Stimulated activated CD4-positive, alpha-beta T cell treated with anti-CD3 and anti-CD28 coated beads, Interleukin-15, amount 100 ng/mL, for 24 hours (primary cell): ENCODE measurements around the gene KIRREL3.

Source experiments
- DNase-seq: peaks from one replicate; pipeline ENCODE4 v3.0.0-alpha.2; 2020

Gene KIRREL3

GRCh38 chr11:126766440-126766839 lies 234.1 kb downstream of the KIRREL3 start:
- no peak for DNase-seq

DNA sequence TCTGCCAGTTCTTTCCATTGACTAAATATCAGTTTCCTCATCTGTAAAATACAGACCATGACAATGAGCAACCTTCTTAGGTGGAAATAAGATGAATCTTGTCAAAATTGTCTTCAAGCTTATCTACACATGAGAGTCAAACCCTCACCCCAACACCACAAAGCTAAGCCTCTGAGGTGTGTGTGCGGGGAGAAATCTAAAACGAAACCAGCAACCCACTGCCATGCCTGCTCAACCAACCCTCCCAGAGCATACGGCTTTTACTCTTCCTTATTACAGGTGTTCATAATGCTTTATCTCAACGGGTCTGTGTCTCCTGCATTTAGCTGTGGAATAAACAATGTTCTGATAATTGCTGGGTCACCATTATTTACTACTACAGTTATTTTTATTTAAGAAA lies 235.4 kb downstream of the KIRREL3 start:
- no peak for DNase-seq

DNA sequence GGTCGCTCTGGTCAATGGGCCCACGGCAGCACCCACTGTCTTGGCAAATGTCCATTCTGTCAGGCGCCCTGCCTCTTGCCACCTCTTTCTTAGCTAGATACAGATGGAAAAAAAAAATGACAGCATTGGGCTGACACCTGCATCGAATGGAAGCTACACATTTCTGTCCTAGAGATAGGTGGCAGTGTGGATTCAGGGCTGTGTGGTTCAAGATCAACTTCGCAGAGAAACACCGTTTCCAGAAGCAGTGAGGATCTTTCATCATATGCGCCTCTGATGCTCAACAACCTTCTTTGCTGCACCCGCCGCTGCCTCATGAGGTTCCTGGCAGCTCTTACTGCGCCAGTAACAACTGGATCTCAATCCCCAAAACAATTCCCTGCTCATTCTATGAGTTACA lies 236.3 kb downstream of the KIRREL3 start:
- no peak for DNase-seq

GRCh38 chr11:126756855-126757254 lies 243.7 kb downstream of the KIRREL3 start:
- DNase-seq: no peak

DNA sequence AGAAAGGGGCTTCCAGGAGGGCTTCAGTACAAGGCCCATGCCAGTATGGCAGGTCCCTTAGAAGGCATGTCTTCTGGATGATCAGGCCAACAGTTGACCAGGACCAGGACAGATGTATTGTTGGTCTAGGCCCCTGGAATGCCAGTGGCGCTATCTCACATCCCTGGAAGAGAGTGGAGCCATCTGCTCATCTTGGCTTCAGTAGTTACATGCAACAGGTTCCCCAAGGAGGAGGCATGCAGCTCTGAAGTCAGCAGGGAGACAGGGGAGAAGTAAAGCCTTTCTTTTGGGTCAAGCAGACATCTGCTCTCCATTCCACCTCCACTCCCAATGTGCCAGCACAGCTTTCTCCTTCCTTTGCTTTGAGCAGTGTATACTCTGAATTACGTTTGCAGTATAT lies 244.1 kb downstream of the KIRREL3 start:
- no peak for DNase-seq

DNA sequence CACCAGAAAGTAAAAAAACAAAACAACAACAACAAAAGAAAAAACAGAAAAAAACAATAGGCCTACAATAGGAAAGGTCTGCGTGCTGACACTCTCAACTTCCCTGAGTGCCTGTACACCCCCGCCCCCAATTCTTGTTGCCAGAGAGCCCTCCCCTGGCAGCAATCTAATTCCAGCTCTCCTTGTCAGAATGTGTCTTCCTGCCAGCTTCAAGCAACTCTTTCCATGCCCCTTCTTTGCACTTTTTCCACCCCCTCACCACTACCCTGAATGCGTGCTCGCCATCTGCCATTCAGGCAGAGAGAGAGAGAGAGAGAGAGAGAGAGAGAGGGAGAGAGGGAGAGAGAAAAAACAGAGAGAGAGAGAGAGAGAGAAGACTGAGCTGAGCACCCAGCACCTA lies 245.0 kb downstream of the KIRREL3 start:
- no peak for DNase-seq

- no peak for DNase-seq
Observed at GRCh38 chr11:126754591-126755426, 245.8 kb downstream of the KIRREL3 start.

GRCh38 chr11:126753990-126754389 lies 246.6 kb downstream of the KIRREL3 start:
- DNase-seq: no peak

DNA sequence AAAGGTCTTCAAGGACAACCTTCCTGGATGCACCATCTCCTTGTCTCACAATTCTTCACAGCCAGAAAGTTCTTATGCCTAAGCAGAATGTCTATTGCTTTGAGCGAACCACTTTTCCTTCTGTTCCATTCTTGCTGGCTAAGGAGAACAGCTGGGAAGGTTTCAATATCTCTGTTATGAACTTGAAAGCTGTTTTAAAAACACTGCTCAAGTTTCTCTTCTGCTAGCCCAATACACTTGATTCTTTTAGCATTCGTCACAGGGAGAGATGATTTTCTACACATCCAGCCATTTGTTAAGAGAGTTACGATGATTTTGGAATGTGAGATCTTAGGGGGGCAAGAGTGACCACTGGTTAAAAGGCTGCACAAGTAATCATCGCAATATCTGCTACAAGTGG lies 249.3 kb downstream of the KIRREL3 start:
- no peak for DNase-seq

DNA sequence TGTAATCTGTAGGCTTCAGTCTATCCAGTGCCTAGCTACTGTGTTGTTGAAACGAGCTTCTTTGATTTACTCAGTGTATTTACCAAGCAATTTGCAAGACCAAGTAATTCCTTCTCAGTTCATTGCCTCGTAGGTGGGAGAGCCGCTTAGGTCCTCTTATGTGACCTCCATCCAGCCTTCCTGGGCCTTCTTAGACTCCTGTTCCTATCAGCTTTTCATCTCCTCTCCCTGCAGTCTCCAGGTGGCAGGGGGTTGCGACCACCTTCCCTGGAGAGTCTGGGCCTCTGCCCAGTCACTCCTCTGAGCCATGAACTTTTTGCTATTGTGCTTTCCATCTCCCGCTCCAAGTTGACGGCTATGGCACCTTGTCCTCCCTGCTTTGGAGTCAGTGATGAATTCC lies 251.8 kb downstream of the KIRREL3 start:
- DNase-seq: no peak

- no peak for DNase-seq
Observed at GRCh38 chr11:126748100-126748791, 252.3 kb downstream of the KIRREL3 start.

DNA sequence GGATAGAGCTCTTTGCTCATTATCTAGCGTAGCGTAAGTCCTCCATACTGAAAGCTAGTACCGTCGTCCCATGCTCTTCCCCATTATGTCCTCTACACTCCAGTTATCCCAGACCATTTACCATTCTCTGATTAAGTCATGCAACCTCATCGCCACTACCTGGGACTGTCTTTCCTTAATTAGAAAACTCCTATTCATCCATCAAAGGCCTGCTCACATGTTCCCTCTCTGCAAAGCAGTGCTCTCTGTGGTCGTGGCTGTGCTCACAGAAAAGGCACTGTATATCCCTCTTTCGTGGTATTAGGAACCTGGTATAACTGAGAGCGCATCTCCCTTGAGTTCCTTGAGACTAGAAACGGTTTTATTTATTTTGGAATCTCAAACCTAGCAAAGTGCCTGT lies 253.3 kb downstream of the KIRREL3 start:
- DNase-seq: no peak

- no peak for DNase-seq
Observed at GRCh38 chr11:126746443-126746842, 254.1 kb downstream of the KIRREL3 start.

- no peak for DNase-seq
Observed at GRCh38 chr11:126744699-126745098, 255.9 kb downstream of the KIRREL3 start.

- DNase-seq: no peak
Observed at GRCh38 chr11:126743628-126744027, 256.9 kb downstream of the KIRREL3 start.

DNA sequence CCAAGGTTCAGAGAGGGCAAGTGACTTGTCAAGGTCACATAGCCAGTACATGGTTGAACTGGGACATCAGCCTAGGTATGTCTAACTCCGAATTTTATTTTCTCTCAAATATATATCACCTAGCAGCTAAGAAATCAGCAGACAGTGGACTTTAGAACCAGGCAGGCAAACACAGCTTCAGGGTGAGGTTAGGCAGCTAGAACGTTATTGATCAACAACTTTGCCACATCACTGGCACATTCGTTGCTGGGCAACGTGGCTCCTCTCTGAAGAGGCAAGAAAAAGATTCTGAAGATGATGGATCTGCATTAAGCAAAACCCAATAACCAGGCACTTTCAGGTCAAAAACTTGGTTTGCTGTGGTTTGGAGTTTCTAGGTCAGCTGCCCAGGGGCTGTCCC lies 258.0 kb downstream of the KIRREL3 start:
- no peak for DNase-seq

DNA sequence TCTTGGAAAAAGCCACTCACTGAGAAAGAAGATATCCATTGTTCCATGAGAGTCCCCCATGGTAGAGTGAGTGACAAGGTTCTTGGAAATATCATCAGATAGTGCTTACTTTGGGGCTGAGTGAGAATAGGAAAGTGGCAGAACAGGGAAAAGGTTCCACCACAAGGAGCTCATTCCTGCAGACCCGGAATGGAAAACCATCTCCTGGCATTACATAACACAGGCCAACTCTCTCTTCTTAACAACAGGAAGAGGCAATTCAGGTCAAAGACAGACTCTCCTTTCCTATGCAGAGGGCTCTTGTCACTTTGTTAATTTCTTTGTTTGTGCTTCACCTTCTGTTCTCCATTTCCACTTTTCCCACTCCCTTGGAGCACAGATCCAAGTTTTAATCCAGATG lies 259.7 kb downstream of the KIRREL3 start:
- DNase-seq: no peak

DNA sequence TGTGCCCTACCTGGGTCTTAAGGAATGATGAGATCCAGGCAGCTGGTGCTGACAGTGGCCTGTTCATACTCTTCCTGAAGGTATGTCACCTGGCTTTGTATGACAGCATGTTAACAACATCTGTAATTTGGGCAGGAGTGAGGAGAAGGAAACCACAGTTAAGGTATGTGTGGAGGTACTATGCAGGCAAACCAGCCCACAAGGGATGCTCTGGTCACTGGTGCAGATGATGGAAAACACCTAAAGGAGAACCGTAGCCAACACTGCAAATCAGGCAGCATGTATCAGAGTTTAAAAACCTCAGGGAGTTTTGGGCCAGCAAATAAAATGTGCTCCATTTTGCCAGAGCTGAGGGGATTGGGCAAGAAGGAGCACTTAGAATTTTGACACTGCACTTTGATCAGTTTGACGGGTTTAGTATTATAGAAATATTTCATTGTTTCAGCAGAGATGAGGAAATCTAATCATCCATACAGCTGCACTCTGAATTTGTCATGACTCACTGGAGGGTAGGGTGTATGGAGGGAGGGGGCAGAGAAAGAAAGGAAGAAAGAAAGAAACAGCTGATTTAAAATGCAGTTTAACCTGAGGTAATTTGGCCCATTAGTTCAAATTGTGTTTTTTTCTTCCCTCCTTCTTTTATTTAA lies 260.9 kb downstream of the KIRREL3 start:
- DNase-seq: no peak

- DNase-seq: no peak
Observed at GRCh38 chr11:126738295-126739031, 262.1 kb downstream of the KIRREL3 start.

GRCh38 chr11:126736682-126737572 lies 263.6 kb downstream of the KIRREL3 start:
- no peak for DNase-seq

- no peak for DNase-seq
Observed at GRCh38 chr11:126734752-126735151, 265.8 kb downstream of the KIRREL3 start.

DNA sequence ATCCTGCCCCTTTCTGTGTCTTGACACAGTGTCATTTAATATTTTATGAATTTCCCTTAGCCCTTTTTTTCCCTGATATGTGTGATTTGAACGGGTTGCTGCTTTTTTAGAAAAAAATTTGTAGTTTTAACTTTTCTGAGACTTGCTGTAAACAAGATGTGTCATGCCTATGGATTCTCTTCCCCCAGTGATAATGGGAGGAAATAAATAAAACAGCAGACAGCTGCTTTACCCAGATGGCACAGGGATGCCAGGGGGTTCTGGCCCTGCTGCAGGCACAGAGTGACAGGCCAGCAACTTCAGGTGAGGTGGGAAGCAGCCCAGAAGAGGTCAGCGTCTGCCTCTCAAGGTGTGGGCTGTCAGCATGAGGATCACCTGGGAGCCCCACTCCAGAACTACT lies 266.9 kb downstream of the KIRREL3 start:
- DNase-seq: no peak
